ENCODE data around the gene C6orf132.

Gene C6orf132

GRCh38 chr6:42136508-42137193 is 5.8 kb downstream of the C6orf132 start:
- DNase-seq (ENCODE audit: low read depth in 1 of 2, low spot score in 1 of 2) = no peak

DNA sequence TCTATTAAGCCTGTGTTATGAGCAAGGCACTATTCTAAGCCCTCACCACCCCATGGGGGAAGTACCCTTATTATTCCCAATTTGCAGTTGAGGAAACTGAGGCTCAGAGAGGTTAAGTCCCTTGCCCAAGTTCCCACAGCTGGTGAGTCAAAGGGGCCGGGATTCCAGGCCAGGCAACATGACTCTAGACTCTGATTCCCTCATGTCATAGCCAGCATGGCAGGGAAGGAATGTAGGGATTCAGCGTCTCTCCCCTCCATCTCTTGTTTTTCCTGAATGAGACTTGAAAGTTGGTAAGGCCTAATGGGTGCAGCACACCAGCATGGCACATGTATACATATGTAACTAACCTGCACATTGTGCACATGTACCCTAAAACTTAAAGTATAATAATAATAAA is 6.7 kb downstream of the C6orf132 start:
- no peak for DNase-seq (ENCODE audit: low read depth in 1 of 2, low spot score in 1 of 2)

GRCh38 chr6:42135161-42135560 is 7.3 kb downstream of the C6orf132 start:
- DNase-seq (ENCODE audit: low read depth in 1 of 2, low spot score in 1 of 2) = no peak

DNA sequence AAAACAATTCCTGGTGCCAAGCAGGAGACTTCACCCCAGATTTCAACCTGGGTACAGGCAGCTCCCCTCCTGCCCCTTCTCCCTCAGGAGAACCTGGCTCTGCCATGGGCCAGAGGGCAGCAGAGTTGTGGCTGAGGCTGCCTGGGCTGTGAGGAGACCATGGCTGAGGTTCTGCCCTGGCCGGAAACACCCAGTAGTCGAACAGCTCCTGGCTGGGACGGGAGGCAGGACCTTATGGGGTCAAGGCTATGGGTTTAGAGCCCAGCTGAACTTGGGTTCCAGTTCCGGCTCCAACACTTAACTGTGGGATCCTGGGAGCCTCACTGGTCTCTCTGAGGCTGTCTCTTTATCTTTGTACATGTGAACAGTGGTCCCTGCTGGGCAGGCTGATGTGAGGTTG is 8.5 kb downstream of the C6orf132 start:
- no peak for DNase-seq (ENCODE audit: low read depth in 1 of 2, low spot score in 1 of 2)

DNA sequence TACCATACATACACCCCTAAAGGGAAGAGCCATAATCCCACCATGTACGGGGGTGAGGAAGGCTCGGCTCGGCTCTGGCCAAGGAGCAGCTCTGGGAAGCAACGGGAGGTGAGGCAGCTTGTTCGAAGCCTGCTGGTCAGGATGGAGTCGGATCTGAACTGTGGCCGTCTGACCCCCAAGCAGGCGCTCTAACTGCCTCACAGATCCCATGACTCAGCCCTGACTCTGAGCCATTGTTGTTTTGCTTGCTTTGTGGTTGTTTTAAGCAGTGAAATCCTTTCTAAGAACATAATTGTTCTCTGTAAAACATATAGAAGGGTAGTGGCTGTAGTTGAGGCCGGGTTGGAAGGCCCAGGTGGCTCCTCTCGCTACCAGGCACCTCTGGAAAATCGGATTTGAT is 10.9 kb downstream of the C6orf132 start:
- no peak for DNase-seq (ENCODE audit: low read depth in 1 of 2, low spot score in 1 of 2)

- DNase-seq (ENCODE audit: low read depth in 1 of 2, low spot score in 1 of 2) = no peak
These were observed 13.1 kb downstream of the C6orf132 start for GRCh38 chr6:42129360-42129676.

- no peak for DNase-seq (ENCODE audit: low read depth in 1 of 2, low spot score in 1 of 2)
These were observed 13.7 kb downstream of the C6orf132 start for GRCh38 chr6:42128460-42129359.

DNA sequence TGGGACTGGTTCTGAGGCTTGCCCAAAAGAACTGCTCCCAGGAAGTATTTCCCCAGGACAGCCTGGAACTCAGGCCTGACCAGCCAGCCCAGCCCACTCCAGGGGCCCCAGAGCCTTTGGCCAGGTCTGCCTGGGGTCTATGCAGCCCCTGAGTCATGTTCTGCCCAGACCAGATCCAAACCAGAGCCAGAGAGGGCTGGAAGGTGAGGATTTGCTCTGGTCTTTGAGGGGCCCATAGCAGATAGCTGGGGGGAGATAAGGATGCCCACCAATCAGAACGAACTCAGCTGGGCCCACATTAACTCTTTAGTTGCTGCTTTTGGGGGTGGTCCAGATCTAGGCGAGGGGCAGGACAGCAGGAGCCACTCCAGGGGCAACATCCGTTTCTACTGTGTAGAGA is 16.8 kb downstream of the C6orf132 start:
- no peak for DNase-seq (ENCODE audit: low read depth in 1 of 2, low spot score in 1 of 2)

GRCh38 chr6:42125231-42125630 is 17.2 kb downstream of the C6orf132 start:
- DNase-seq (ENCODE audit: low read depth in 1 of 2, low spot score in 1 of 2) = no peak

DNA sequence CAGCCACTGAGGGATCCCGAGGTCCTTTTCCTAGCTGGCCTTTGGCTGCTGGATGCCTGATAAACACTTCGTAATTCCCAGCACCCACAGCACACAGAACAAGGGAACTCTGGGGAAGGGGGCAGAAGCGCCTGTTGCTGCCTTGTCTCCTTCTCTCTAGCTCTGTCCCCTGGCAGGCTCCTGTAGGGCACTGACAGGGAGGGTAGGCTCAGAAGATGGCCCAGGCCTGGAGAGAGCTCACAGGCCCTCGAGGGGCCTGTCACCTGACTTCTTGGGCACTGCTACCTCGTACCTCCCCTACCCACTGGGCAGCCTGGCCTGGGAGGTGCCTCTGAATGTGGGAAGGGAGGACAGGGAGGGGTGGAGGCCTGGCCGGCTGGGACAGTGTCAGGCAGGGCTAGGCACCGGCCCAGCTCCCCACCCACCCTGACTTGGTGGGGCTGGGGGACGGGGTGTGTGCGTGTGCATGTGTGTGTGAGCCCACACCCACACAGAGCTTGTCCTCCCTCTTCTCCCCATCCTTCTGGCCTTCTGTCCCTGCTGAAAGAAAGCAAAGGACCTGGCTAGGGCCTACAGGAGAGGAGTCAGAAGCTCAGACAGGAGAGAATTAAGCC is 18.1 kb downstream of the C6orf132 start:
- no peak for DNase-seq (ENCODE audit: low read depth in 1 of 2, low spot score in 1 of 2)

GRCh38 chr6:42123379-42124103 is 18.9 kb downstream of the C6orf132 start:
- no peak for DNase-seq (ENCODE audit: low read depth in 1 of 2, low spot score in 1 of 2)

GRCh38 chr6:42120895-42121865 is 21.2 kb downstream of the C6orf132 start:
- DNase-seq (ENCODE audit: low read depth in 1 of 2, low spot score in 1 of 2) = no peak

- DNase-seq (ENCODE audit: low read depth in 1 of 2, low spot score in 1 of 2) = no peak
These were observed 24.0 kb downstream of the C6orf132 start for GRCh38 chr6:42118162-42119001.

GRCh38 chr6:42117843-42118161 is 24.6 kb downstream of the C6orf132 start:
- no peak for DNase-seq (ENCODE audit: low read depth in 1 of 2, low spot score in 1 of 2)

GRCh38 chr6:42113936-42114636 is 28.3 kb downstream of the C6orf132 start:
- no peak for DNase-seq (ENCODE audit: low read depth in 1 of 2, low spot score in 1 of 2)

DNA sequence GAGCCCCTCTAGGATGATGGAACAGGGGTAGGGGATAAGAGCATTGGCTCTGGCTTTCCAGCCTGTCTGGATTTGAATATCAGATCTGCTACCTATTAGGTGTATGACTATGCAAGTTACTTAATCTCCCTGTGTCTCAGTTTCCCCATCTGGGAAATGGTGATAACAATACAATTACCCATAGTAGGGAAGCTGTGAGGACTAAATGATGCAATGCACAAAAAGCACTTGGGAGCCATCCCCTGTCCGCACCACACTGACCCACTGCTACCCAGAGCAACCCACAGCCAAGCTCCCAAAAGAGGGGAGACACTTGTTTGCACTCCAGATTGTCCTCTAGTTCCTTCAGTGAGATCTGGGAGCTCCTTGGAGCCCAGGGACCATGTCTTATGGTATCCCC is 30.1 kb downstream of the C6orf132 start:
- DNase-seq (ENCODE audit: low read depth in 1 of 2, low spot score in 1 of 2) = no peak

- no peak for DNase-seq (ENCODE audit: low read depth in 1 of 2, low spot score in 1 of 2)
These were observed 31.7 kb downstream of the C6orf132 start for GRCh38 chr6:42110683-42111082.

DNA sequence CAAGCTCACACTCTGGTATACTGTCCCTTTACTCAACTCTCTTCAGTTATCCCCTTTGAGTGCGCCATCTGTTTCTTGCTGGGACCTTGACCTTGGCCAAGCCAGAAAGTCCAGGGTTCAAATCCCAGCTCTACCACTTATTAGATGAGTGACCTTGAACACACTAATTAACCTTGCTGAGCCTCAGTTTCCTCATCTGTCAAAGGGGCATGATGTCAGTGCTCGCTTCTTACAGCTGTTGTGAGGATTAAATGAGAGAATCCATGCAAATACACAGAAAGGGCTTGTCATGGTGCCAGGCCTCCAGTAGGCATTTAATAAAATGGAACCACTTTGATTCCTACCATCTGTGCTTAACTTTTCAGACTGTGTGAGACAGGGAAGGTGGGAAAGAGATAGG is 34.3 kb downstream of the C6orf132 start:
- no peak for DNase-seq (ENCODE audit: low read depth in 1 of 2, low spot score in 1 of 2)
